ENCODE results near the gene TASP1.
A peak's percentile ranks its signal among the peaks of the same experiment; 100 is the strongest.
"Not testable (repeated sequence)": the region's sequence is repeated elsewhere in the genome, so short reads cannot be mapped to it uniquely, and the experiment has no call there.

Gene TASP1

GRCh38 chr20:13632431-13632830 lies 6.3 kb downstream of the TASP1 start:
- H3K18ac ChIP-seq (ENCODE audit: low read length), result no peak overlapping the region
- no peaks in the 10 kb centered on the region for H3K9me3 ChIP-seq (ENCODE audit: insufficient read depth, low read depth, low read length)
- no peaks in the 10 kb centered on the region for H3K79me2 ChIP-seq (ENCODE audit: control insufficient read depth, insufficient read depth, low read length, poor library complexity)
- no CpG with 5 or more reads among the region's 1 CpG for WGBS (ENCODE audit: extremely low coverage, insufficient coverage, insufficient read length)
- H3K79me1 ChIP-seq (ENCODE audit: low read length), result no peaks in the 10 kb centered on the region
- H3K36me3 ChIP-seq (ENCODE audit: control insufficient read depth in 1 of 2, insufficient read depth in 2 of 2, low read length in 2 of 2), result peaks cover 0 to 1% of the 10 kb centered on the region in 2 experiments
- DNase-seq, result no peak
- H3K4ac ChIP-seq (ENCODE audit: low read depth, low read length), result no peak overlapping the region
- no peak overlapping the region for H4K12ac ChIP-seq (ENCODE audit: low read depth, low read length)
- no peak overlapping the region for H2AFZ ChIP-seq (ENCODE audit: insufficient read depth, low read length, poor library complexity)
- H2AK5ac ChIP-seq (ENCODE audit: low read length), result no peak overlapping the region
- H3K27ac ChIP-seq (ENCODE audit: low read depth, low read length), result no peak overlapping the region
- no peak overlapping the region for H2BK12ac ChIP-seq (ENCODE audit: low read length)
- no peak overlapping the region for H4K91ac ChIP-seq (ENCODE audit: low read depth, low read length)
- H2BK5ac ChIP-seq (ENCODE audit: low read depth, low read length, poor library complexity), result no peak overlapping the region
- H2BK120ac ChIP-seq (ENCODE audit: insufficient read depth, low read length, poor library complexity), result no peak overlapping the region
- no peak overlapping the region for H3K23ac ChIP-seq (ENCODE audit: low read length)
- H3K4me1 ChIP-seq (ENCODE audit: control insufficient read depth in 1 of 2, insufficient read depth in 2 of 2, low read length in 2 of 2), result no peaks in the 10 kb centered on the region
- no peak overlapping the region for H3K4me2 ChIP-seq (ENCODE audit: low read length)
- H3K9ac ChIP-seq (ENCODE audit: low read length), result no peak overlapping the region
- no peak overlapping the region for H3K4me3 ChIP-seq (ENCODE audit: low read depth, low read length)
- H3K27me3 ChIP-seq (ENCODE audit: insufficient read depth, low read length), result no peaks in the 10 kb centered on the region
- H4K8ac ChIP-seq (ENCODE audit: low read depth, low read length), result no peak overlapping the region
- no peak overlapping the region for H3K14ac ChIP-seq (ENCODE audit: low read length)

GRCh38 chr20:13627525-13627924 lies 11.2 kb downstream of the TASP1 start:
- H3K14ac ChIP-seq (ENCODE audit: low read length); H3K36me3 ChIP-seq (ENCODE audit: control insufficient read depth in 1 of 2, insufficient read depth in 2 of 2, low read length in 2 of 2); H3K79me2 ChIP-seq (ENCODE audit: control insufficient read depth, insufficient read depth, low read length, poor library complexity); H3K9me3 ChIP-seq (ENCODE audit: insufficient read depth, low read depth, low read length); H3K4me1 ChIP-seq (ENCODE audit: control insufficient read depth in 1 of 2, insufficient read depth in 2 of 2, low read length in 2 of 2); H3K79me1 ChIP-seq (ENCODE audit: low read length); H3K4me2 ChIP-seq (ENCODE audit: low read length); H3K27me3 ChIP-seq (ENCODE audit: insufficient read depth, low read length); H2BK12ac ChIP-seq (ENCODE audit: low read length); H2AFZ ChIP-seq (ENCODE audit: insufficient read depth, low read length, poor library complexity); H3K18ac ChIP-seq (ENCODE audit: low read length); H3K27ac ChIP-seq (ENCODE audit: low read depth, low read length); H4K91ac ChIP-seq (ENCODE audit: low read depth, low read length); H4K12ac ChIP-seq (ENCODE audit: low read depth, low read length); H3K4me3 ChIP-seq (ENCODE audit: low read depth, low read length); H3K4ac ChIP-seq (ENCODE audit: low read depth, low read length); H3K23ac ChIP-seq (ENCODE audit: low read length); H2BK120ac ChIP-seq (ENCODE audit: insufficient read depth, low read length, poor library complexity); H2AK5ac ChIP-seq (ENCODE audit: low read length); H3K9ac ChIP-seq (ENCODE audit: low read length); H2BK5ac ChIP-seq (ENCODE audit: low read depth, low read length, poor library complexity): not testable (repeated sequence)
- no CpG with 5 or more reads among the region's 3 CpGs for WGBS (ENCODE audit: extremely low coverage, insufficient coverage, insufficient read length)
- DNase-seq, result peak; percentile 11 to 40
- peak overlapping the region; percentile 10 for H4K8ac ChIP-seq (ENCODE audit: low read depth, low read length)

- H4K91ac ChIP-seq (ENCODE audit: low read depth, low read length), result no peak overlapping the region
- no peak overlapping the region for H4K8ac ChIP-seq (ENCODE audit: low read depth, low read length)
- no peaks in the 10 kb centered on the region for H3K9me3 ChIP-seq (ENCODE audit: insufficient read depth, low read depth, low read length)
- H2BK5ac ChIP-seq (ENCODE audit: low read depth, low read length, poor library complexity), result no peak overlapping the region
- no peak overlapping the region for H2AFZ ChIP-seq (ENCODE audit: insufficient read depth, low read length, poor library complexity)
- H2AK5ac ChIP-seq (ENCODE audit: low read length), result no peak overlapping the region
- no peak overlapping the region for H3K27ac ChIP-seq (ENCODE audit: low read depth, low read length)
- H3K4me2 ChIP-seq (ENCODE audit: low read length), result no peak overlapping the region
- no CpG with 5 or more reads among the region's 1 CpG for WGBS (ENCODE audit: extremely low coverage, insufficient coverage, insufficient read length)
- H3K18ac ChIP-seq (ENCODE audit: low read length), result no peak overlapping the region
- no peaks in the 10 kb centered on the region for H3K4me1 ChIP-seq (ENCODE audit: control insufficient read depth in 1 of 2, insufficient read depth in 2 of 2, low read length in 2 of 2)
- no peak overlapping the region for H3K4ac ChIP-seq (ENCODE audit: low read depth, low read length)
- H3K23ac ChIP-seq (ENCODE audit: low read length), result no peak overlapping the region
- H3K36me3 ChIP-seq (ENCODE audit: control insufficient read depth in 1 of 2, insufficient read depth in 2 of 2, low read length in 2 of 2), result peaks cover 0 to 1% of the 10 kb centered on the region in 2 experiments
- H2BK12ac ChIP-seq (ENCODE audit: low read length), result no peak overlapping the region
- no peak for DNase-seq
- no peaks in the 10 kb centered on the region for H3K79me1 ChIP-seq (ENCODE audit: low read length)
- H3K14ac ChIP-seq (ENCODE audit: low read length), result no peak overlapping the region
- H3K79me2 ChIP-seq (ENCODE audit: control insufficient read depth, insufficient read depth, low read length, poor library complexity), result no peaks in the 10 kb centered on the region
- no peak overlapping the region for H3K9ac ChIP-seq (ENCODE audit: low read length)
- no peaks in the 10 kb centered on the region for H3K27me3 ChIP-seq (ENCODE audit: insufficient read depth, low read length)
- no peak overlapping the region for H4K12ac ChIP-seq (ENCODE audit: low read depth, low read length)
- H3K4me3 ChIP-seq (ENCODE audit: low read depth, low read length), result no peak overlapping the region
- H2BK120ac ChIP-seq (ENCODE audit: insufficient read depth, low read length, poor library complexity), result no peak overlapping the region
Observed at GRCh38 chr20:13626724-13627123, 12.0 kb downstream of the TASP1 start.

GRCh38 chr20:13625304-13625979 lies 13.3 kb downstream of the TASP1 start:
- no peak overlapping the region for H3K4me2 ChIP-seq (ENCODE audit: low read length)
- H2AK5ac ChIP-seq (ENCODE audit: low read length), result no peak overlapping the region
- H3K9ac ChIP-seq (ENCODE audit: low read length), result no peak overlapping the region
- no peak for DNase-seq
- no peaks in the 10 kb centered on the region for H3K79me2 ChIP-seq (ENCODE audit: control insufficient read depth, insufficient read depth, low read length, poor library complexity)
- H3K79me1 ChIP-seq (ENCODE audit: low read length), result no peaks in the 10 kb centered on the region
- H3K4ac ChIP-seq (ENCODE audit: low read depth, low read length), result no peak overlapping the region
- H4K8ac ChIP-seq (ENCODE audit: low read depth, low read length), result no peak overlapping the region
- no CpG with 5 or more reads among the region's 6 CpGs for WGBS (ENCODE audit: extremely low coverage, insufficient coverage, insufficient read length)
- H2BK12ac ChIP-seq (ENCODE audit: low read length), result no peak overlapping the region
- no peaks in the 10 kb centered on the region for H3K27me3 ChIP-seq (ENCODE audit: insufficient read depth, low read length)
- H2BK5ac ChIP-seq (ENCODE audit: low read depth, low read length, poor library complexity), result no peak overlapping the region
- no peak overlapping the region for H4K12ac ChIP-seq (ENCODE audit: low read depth, low read length)
- H3K4me3 ChIP-seq (ENCODE audit: low read depth, low read length), result no peak overlapping the region
- no peak overlapping the region for H3K14ac ChIP-seq (ENCODE audit: low read length)
- no peaks in the 10 kb centered on the region for H3K9me3 ChIP-seq (ENCODE audit: insufficient read depth, low read depth, low read length)
- H2AFZ ChIP-seq (ENCODE audit: insufficient read depth, low read length, poor library complexity), result no peak overlapping the region
- H3K23ac ChIP-seq (ENCODE audit: low read length), result no peak overlapping the region
- H3K27ac ChIP-seq (ENCODE audit: low read depth, low read length), result no peak overlapping the region
- H3K18ac ChIP-seq (ENCODE audit: low read length), result no peak overlapping the region
- no peak overlapping the region for H2BK120ac ChIP-seq (ENCODE audit: insufficient read depth, low read length, poor library complexity)
- no peak overlapping the region for H4K91ac ChIP-seq (ENCODE audit: low read depth, low read length)
- peaks cover 0 to 1% of the 10 kb centered on the region in 2 experiments for H3K36me3 ChIP-seq (ENCODE audit: control insufficient read depth in 1 of 2, insufficient read depth in 2 of 2, low read length in 2 of 2)
- H3K4me1 ChIP-seq (ENCODE audit: control insufficient read depth in 1 of 2, insufficient read depth in 2 of 2, low read length in 2 of 2), result no peaks in the 10 kb centered on the region
